Fibroblast of lung (primary cell): ENCODE data around the gene COMMD8. TPM values are rescaled to one million over a fixed set of nuclear protein-coding genes. Genes with fewer than 3 reads are reported as not detected.

Experiments
- DNase-seq, 2 donors: peaks; one replicate each; pipeline versions ENCODE4 v3.0.0 to v3.0.0-alpha.2; 2010; ENCODE audit warnings: low read depth in 2 of 2
- H2AFZ ChIP-seq: 2 replicates; pipeline ENCODE4 v1.5.1; 2012; ENCODE audit warnings: low read length, control low read depth, inconsistent platforms
- H3K27ac ChIP-seq: 2 replicates; pipeline ENCODE4 v1.5.1; 2011; ENCODE audit warnings: low read length, control low read depth; ENCODE audit not compliant: insufficient read depth
- H3K27me3 ChIP-seq: 2 replicates; pipeline ENCODE4 v1.5.1; 2011; ENCODE audit warnings: mild to moderate bottlenecking, low read length; ENCODE audit not compliant: control insufficient read depth, insufficient read depth
- H3K36me3 ChIP-seq: 2 replicates; pipeline ENCODE4 v1.5.1; 2011; ENCODE audit warnings: low read length; ENCODE audit not compliant: control insufficient read depth, insufficient read depth
- H3K4me1 ChIP-seq: 2 replicates; pipeline ENCODE4 v1.5.1; 2011; ENCODE audit warnings: low read length; ENCODE audit not compliant: control insufficient read depth, insufficient read depth; ENCODE audit errors: extremely low read depth
- H3K4me2 ChIP-seq: 2 replicates; pipeline ENCODE4 v1.5.1; 2011; ENCODE audit warnings: low read length, control low read depth; ENCODE audit not compliant: insufficient read depth; ENCODE audit errors: extremely low read depth
- H3K4me3 ChIP-seq, 4 experiments: fragments of 200-600 bp in 1 of 4; sonication (generic) in 1 of 4; replicated peaks in 1 of 4; 2 replicates each; pipeline ENCODE4 v1.5.1; 2011 to 2016; ENCODE audit warnings: low read length in 4 of 4, low read depth in 3 of 4, mild to moderate bottlenecking in 3 of 4, control low read depth in 2 of 4, inconsistent platforms in 1 of 4, mixed read lengths in 1 of 4; ENCODE audit not compliant: insufficient read depth in 1 of 4; ENCODE audit errors: control extremely low read depth in 1 of 4
- H3K79me2 ChIP-seq: 2 replicates; pipeline ENCODE4 v1.5.1; 2012; ENCODE audit warnings: mild to moderate bottlenecking, low read length, inconsistent platforms; ENCODE audit not compliant: control insufficient read depth, insufficient read depth
- H3K9ac ChIP-seq: 2 replicates; pipeline ENCODE4 v1.5.1; 2011; ENCODE audit warnings: mild to moderate bottlenecking, low read length, control low read depth; ENCODE audit not compliant: insufficient read depth
- H3K9me3 ChIP-seq: 2 replicates; pipeline ENCODE4 v1.5.1; 2012; ENCODE audit warnings: low read depth, low read length; ENCODE audit not compliant: control insufficient read depth, insufficient read depth
- H4K20me1 ChIP-seq: 2 replicates; pipeline ENCODE4 v1.5.1; 2011; ENCODE audit warnings: low read length; ENCODE audit not compliant: control insufficient read depth, insufficient read depth; ENCODE audit errors: extremely low read depth
- CTCF ChIP-seq, 2 donors: IDR thresholded peaks in 1 of 2; conservative IDR thresholded peaks in 1 of 2; 1 replicate in 1 of 2; 2 replicates in 1 of 2; pipeline ENCODE4 v1.5.1; 2011 to 2012; ENCODE audit warnings: low read length in 2 of 2, control low read depth in 1 of 2, inconsistent platforms in 1 of 2, low read depth in 1 of 2, mild to moderate bottlenecking in 1 of 2
- EZH2 ChIP-seq: IDR thresholded peaks from 2 replicates; pipeline ENCODE4 v1.5.1; 2012; ENCODE audit warnings: low read length, control low read depth, mild to moderate bottlenecking; ENCODE audit errors: missing control alignments
- polyA plus RNA-seq, 2 donors: library from polyadenylated mRNA; depleted of rRNA in 1 of 2; stranded (reverse) in 1 of 2; unstranded in 1 of 2; fragments of >200 nt; gene quantifications; 2 replicates each; pipeline ENCODE4 v1.2.1, GENCODE V29; 2011 to 2012; ENCODE audit warnings: missing spikeins in 1 of 2
- total RNA-seq: library from RNA; depleted of rRNA; stranded (reverse); fragments of >200 nt; gene quantifications from 2 replicates; pipeline ENCODE4 v1.2.1, GENCODE V29; 2014

Gene COMMD8
- total and polyA plus RNA-seq, 2 donors (not counting 1 experiment from before 2014, with no cell fraction given), result 29.6 to 31.5 TPM

GRCh38 chr4:47505147-47505546 is 41.6 kb upstream of the COMMD8 start:
- DNase-seq, result no peak

GRCh38 chr4:47500776-47501175 is 37.3 kb upstream of the COMMD8 start:
- Histone ChIP-seq H3K4me2 (no peak overlapping the region), H3K9ac (no peak overlapping the region), H3K27ac (no peak overlapping the region), H2AFZ (no peak overlapping the region), H3K4me1 (no peaks in the 10 kb centered on the region), H3K4me3 (no peak overlapping the region), H3K27me3 (no peaks in the 10 kb centered on the region), H3K36me3 (no peaks in the 10 kb centered on the region), H3K9me3 (no peaks in the 10 kb centered on the region), H4K20me1 (no peaks in the 10 kb centered on the region), H3K79me2 (no peaks in the 10 kb centered on the region)
- no peak for DNase-seq
- TF ChIP-seq EZH2, result no peak
- no peak for TF ChIP-seq CTCF (conservative IDR thresholded peaks at IDR 0.05 in 1 of 2, IDR thresholded peaks at IDR 0.05 in 1 of 2; ENCODE audit: low read depth in 1 of 2, low read length in 2 of 2)

More at GRCh38 chr4:47505147-47505546, 41.6 kb upstream of the COMMD8 start:
- H3K9ac ChIP-seq, result no peak overlapping the region
- H3K4me1 ChIP-seq, result no peaks in the 10 kb centered on the region
- no peaks in the 10 kb centered on the region for H3K79me2 ChIP-seq
- no peak overlapping the region for H3K4me3 ChIP-seq
- no peak for TF ChIP-seq CTCF (conservative IDR thresholded peaks at IDR 0.05 in 1 of 2, IDR thresholded peaks at IDR 0.05 in 1 of 2; ENCODE audit: low read depth in 1 of 2, low read length in 2 of 2)
- no peak for TF ChIP-seq EZH2
- H3K9me3 ChIP-seq, result no peaks in the 10 kb centered on the region
- no peaks in the 10 kb centered on the region for H4K20me1 ChIP-seq
- no peak overlapping the region for H3K27ac ChIP-seq
- no peaks in the 10 kb centered on the region for H3K36me3 ChIP-seq
- no peak overlapping the region for H2AFZ ChIP-seq
- no peak overlapping the region for H3K4me2 ChIP-seq
- H3K27me3 ChIP-seq, result no peaks in the 10 kb centered on the region

GRCh38 chr4:47499700-47500099 is 36.2 kb upstream of the COMMD8 start:
- Histone ChIP-seq H3K79me2 (no peaks in the 10 kb centered on the region), H3K4me1 (no peaks in the 10 kb centered on the region), H3K9ac (no peak overlapping the region), H3K4me3 (no peak overlapping the region), H3K9me3 (no peaks in the 10 kb centered on the region), H3K4me2 (no peak overlapping the region), H3K27ac (no peak overlapping the region), H3K36me3 (no peaks in the 10 kb centered on the region), H2AFZ (no peak overlapping the region), H4K20me1 (no peaks in the 10 kb centered on the region), H3K27me3 (no peaks in the 10 kb centered on the region)
- DNase-seq, result no peak
- TF ChIP-seq EZH2, result no peak
- TF ChIP-seq CTCF (conservative IDR thresholded peaks at IDR 0.05 in 1 of 2, IDR thresholded peaks at IDR 0.05 in 1 of 2; ENCODE audit: low read depth in 1 of 2, low read length in 2 of 2), result no peak
